ENCODE results near the gene CCDC110. TPM values are rescaled to one million over a fixed set of nuclear protein-coding genes. Genes with fewer than 3 reads are reported as not detected.

CCDC110 gene
- total RNA-seq, 1 experiment from 2014 or later = 4.3 TPM

DNA sequence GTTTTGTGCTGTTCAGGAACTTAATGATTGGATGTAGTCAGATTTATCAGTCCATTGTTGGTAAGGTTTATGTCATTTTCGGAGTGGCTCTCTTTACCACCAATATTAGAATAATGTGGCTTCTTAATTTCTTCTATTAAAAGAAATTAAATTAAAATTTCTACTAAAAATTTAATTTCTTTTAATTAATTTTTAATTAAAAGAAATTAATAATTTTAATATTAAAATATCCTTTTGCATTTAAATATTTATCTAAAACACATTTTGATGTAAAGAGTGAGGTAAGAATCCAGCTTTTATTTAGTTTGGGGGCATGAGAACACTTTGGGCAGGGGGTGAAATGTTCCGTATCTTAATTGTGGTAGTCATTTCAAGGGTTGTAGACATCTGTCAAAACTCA lies 30.1 kb downstream of the CCDC110 start:
- Histone ChIP-seq H3F3A (ENCODE audit: insufficient read depth, low read depth) (no peaks in the 10 kb centered on the region), H3K4me3 (no peak overlapping the region), H3K36me3 (ENCODE audit: low read depth) (no peaks in the 10 kb centered on the region), H3K27ac (no peak overlapping the region), H2AFZ (no peak overlapping the region), H4K20me1 (ENCODE audit: insufficient read depth) (no peaks in the 10 kb centered on the region), H3K4me2 (no peak overlapping the region), H3K9me2 (ENCODE audit: insufficient read depth) (no peaks in the 10 kb centered on the region), H3K79me2 (ENCODE audit: low read depth) (no peaks in the 10 kb centered on the region), H3K4me1 (replicated peaks; ENCODE audit: insufficient read depth) (no peaks in the 10 kb centered on the region), H3K27me3 (ENCODE audit: insufficient read depth, low read depth) (no peaks in the 10 kb centered on the region), H3K9me3 (ENCODE audit: insufficient read depth, low read depth) (no peaks in the 10 kb centered on the region)
- BruUV-seq (replicated peaks) = no TSS peak
- TF ChIP-seq, protein P1, sequence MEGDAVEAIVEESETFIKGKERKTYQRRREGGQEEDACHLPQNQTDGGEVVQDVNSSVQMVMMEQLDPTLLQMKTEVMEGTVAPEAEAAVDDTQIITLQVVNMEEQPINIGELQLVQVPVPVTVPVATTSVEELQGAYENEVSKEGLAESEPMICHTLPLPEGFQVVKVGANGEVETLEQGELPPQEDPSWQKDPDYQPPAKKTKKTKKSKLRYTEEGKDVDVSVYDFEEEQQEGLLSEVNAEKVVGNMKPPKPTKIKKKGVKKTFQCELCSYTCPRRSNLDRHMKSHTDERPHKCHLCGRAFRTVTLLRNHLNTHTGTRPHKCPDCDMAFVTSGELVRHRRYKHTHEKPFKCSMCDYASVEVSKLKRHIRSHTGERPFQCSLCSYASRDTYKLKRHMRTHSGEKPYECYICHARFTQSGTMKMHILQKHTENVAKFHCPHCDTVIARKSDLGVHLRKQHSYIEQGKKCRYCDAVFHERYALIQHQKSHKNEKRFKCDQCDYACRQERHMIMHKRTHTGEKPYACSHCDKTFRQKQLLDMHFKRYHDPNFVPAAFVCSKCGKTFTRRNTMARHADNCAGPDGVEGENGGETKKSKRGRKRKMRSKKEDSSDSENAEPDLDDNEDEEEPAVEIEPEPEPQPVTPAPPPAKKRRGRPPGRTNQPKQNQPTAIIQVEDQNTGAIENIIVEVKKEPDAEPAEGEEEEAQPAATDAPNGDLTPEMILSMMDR (conservative IDR thresholded peaks at IDR 0.05) = no peak
- TF ChIP-seq EZH2 (IDR thresholded peaks at IDR 0.05; ENCODE audit: low read depth) = no peak
- CTCF ChIA-PET = no interaction called here
- no peak for DNase-seq
- POLR2A ChIA-PET (ENCODE audit: unreplicated experiment) = no interaction called here
- intact Hi-C loops (cut with micrococcal nuclease; ENCODE audit: unreplicated experiment) = no loop called here

DNA sequence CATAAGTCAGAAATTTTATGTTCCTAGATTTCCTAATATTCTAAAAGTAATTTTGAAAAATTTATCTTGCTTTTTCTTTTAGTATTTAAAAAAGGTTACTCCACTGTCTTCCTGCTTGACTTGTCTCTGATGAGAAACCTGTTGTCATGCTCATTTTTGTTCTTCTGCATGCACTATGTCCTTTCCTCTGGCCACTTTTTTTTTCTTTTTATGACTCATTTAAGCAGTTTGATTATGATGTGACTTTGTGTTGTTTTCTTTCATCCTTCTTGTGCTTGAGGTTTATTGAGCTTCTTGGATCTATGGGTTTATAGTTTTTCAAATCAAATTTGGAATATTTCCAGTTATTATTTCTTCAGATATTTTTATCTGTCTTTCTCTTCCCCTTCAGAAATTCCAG lies 33.7 kb downstream of the CCDC110 start:
- POLR2A ChIA-PET (ENCODE audit: unreplicated experiment) = no interaction called here
- Histone ChIP-seq H2AFZ (no peak overlapping the region), H3F3A (ENCODE audit: insufficient read depth, low read depth) (no peaks in the 10 kb centered on the region), H3K27me3 (ENCODE audit: insufficient read depth, low read depth) (no peaks in the 10 kb centered on the region), H3K9me2 (ENCODE audit: insufficient read depth) (no peaks in the 10 kb centered on the region), H3K9me3 (ENCODE audit: insufficient read depth, low read depth) (no peaks in the 10 kb centered on the region), H4K20me1 (ENCODE audit: insufficient read depth) (no peaks in the 10 kb centered on the region), H3K4me3 (no peak overlapping the region), H3K36me3 (ENCODE audit: low read depth) (no peaks in the 10 kb centered on the region), H3K79me2 (ENCODE audit: low read depth) (no peaks in the 10 kb centered on the region), H3K4me1 (replicated peaks; ENCODE audit: insufficient read depth) (no peaks in the 10 kb centered on the region), H3K4me2 (no peak overlapping the region), H3K27ac (no peak overlapping the region)
- TF ChIP-seq EZH2 (IDR thresholded peaks at IDR 0.05; ENCODE audit: low read depth) = no peak
- TF ChIP-seq, protein P1 (conservative IDR thresholded peaks at IDR 0.05) = no peak
- CTCF ChIA-PET = no interaction called here
- BruUV-seq (replicated peaks) = no TSS peak
- intact Hi-C loops (cut with micrococcal nuclease; ENCODE audit: unreplicated experiment) = no loop called here
- no peak for DNase-seq

DNA sequence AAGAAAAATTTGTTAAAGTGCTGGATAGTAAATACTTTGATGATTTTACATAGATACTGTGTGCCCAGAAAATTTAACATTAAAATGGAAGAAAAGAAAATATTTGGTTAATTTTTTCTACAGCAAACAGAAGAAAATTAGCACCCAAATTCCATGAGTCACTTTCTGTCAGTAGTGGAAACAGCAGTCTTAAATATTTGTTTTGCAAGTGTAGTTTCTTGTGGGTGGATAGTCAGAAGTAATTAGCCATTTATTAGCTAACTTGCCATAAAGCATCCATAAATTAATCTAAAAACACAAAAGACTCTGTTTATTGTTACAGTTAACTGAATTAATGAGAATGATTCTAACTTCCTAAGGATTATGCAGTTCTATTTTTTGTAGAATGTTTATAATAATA lies 36.1 kb downstream of the CCDC110 start:
- CTCF ChIA-PET = no interaction called here
- no peak overlapping the region for H3K4me2 ChIP-seq
- no peaks in the 10 kb centered on the region for H3K79me2 ChIP-seq (ENCODE audit: low read depth)
- H3K27ac ChIP-seq = no peak overlapping the region
- no peaks in the 10 kb centered on the region for H3K9me2 ChIP-seq (ENCODE audit: insufficient read depth)
- no peaks in the 10 kb centered on the region for H3K9me3 ChIP-seq (ENCODE audit: insufficient read depth, low read depth)
- no peaks in the 10 kb centered on the region for H4K20me1 ChIP-seq (ENCODE audit: insufficient read depth)
- H3K4me1 ChIP-seq (replicated peaks; ENCODE audit: insufficient read depth) = no peaks in the 10 kb centered on the region
- no peak overlapping the region for H2AFZ ChIP-seq
- no peaks in the 10 kb centered on the region for H3K27me3 ChIP-seq (ENCODE audit: insufficient read depth, low read depth)
- TF ChIP-seq, protein P1 (conservative IDR thresholded peaks at IDR 0.05) = no peak
- TF ChIP-seq EZH2 (IDR thresholded peaks at IDR 0.05; ENCODE audit: low read depth) = no peak
- H3F3A ChIP-seq (ENCODE audit: insufficient read depth, low read depth) = no peaks in the 10 kb centered on the region
- POLR2A ChIA-PET (ENCODE audit: unreplicated experiment) = no interaction called here
- intact Hi-C loops (cut with micrococcal nuclease; ENCODE audit: unreplicated experiment) = no loop called here
- DNase-seq = no peak
- H3K4me3 ChIP-seq = no peak overlapping the region
- no peaks in the 10 kb centered on the region for H3K36me3 ChIP-seq (ENCODE audit: low read depth)
- no TSS peak for BruUV-seq (replicated peaks)

Measured in PC-9 (cell line).